Retinal pigment epithelial cell (primary cell): ENCODE data around the gene INSC.

Experiments
- DNase-seq: peaks from one replicate; pipeline ENCODE4 v3.0.0-alpha.2; 2010; ENCODE audit warnings: low read depth
- H3K4me3 ChIP-seq: 2 replicates; pipeline ENCODE4 v1.5.1; 2011; ENCODE audit warnings: mild to moderate bottlenecking, low read length, control low read depth, moderate library complexity
- TF ChIP-seq, protein P1 (sequence below): conservative IDR thresholded peaks from 2 replicates; pipeline ENCODE4 v1.5.1; 2011; ENCODE audit warnings: low read depth, low read length, control low read depth, inconsistent platforms

INSC gene

DNA sequence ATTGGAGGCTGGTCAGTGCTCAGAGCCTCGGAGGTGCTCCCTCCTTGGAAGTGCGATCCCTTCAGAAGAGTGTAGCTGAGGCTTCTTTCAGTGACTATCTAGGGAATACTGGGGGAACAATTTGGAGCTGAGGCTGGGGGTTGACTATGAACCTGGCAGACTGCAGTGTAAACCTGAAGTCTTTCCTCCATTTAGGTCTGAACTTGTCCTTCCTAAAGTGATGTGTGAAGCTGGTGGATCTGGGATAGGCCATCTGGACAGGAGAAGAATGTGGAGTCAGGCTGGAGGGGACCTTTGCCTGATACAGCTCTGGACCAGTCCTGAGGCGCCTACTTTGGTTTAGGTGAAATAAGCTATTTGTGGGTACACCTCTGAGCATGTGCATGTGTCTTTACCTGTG is 3.5 kb upstream of the INSC start:
- TF ChIP-seq, protein P1, sequence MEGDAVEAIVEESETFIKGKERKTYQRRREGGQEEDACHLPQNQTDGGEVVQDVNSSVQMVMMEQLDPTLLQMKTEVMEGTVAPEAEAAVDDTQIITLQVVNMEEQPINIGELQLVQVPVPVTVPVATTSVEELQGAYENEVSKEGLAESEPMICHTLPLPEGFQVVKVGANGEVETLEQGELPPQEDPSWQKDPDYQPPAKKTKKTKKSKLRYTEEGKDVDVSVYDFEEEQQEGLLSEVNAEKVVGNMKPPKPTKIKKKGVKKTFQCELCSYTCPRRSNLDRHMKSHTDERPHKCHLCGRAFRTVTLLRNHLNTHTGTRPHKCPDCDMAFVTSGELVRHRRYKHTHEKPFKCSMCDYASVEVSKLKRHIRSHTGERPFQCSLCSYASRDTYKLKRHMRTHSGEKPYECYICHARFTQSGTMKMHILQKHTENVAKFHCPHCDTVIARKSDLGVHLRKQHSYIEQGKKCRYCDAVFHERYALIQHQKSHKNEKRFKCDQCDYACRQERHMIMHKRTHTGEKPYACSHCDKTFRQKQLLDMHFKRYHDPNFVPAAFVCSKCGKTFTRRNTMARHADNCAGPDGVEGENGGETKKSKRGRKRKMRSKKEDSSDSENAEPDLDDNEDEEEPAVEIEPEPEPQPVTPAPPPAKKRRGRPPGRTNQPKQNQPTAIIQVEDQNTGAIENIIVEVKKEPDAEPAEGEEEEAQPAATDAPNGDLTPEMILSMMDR: no peak
- no peak overlapping the region for H3K4me3 ChIP-seq
- no peak for DNase-seq

DNA sequence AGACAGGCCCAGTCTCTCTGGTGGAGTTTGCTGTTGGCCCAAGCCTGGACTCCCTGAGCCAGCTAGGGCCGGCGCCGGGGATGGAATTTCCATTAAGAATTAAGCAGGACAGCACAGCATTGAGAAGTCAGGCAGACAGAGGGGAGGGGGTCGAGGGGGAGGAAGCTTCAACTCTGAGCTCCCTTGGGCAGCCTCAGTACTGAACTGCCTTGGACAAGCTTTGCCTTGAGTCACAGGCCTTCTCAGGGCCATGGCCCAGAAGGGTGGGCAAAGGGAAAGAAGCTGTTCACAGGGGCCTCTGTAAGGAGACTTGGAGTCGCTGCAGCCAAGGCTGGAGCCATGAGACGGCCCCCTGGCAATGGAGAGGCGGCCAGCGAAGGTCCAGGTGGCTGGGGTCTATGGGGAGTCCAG is 2.6 kb upstream of the INSC start:
- H3K4me3 ChIP-seq: no peak overlapping the region
- TF ChIP-seq, protein P1: no peak
- no peak for DNase-seq

DNA sequence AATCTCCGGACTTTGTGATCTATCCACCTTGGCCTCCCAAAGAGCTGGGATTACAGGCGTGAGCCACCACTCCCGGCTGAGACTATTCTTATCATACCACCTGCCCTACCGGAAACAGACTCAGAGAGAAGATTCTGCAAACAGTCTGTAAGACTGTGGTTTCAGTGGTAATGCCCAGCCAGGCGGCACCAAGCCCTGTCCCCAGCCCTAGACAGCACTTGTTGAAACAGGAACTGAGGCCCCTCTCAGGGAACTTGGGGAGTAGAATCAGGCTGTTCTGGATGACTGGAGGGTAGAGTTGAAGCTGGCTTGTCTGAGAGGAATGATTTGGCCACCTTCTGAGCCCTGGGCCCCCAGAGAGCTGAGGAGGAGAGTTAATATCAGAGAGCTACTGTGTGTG is 1.3 kb upstream of the INSC start:
- DNase-seq: no peak
- TF ChIP-seq, protein P1: no peak
- no peak overlapping the region for H3K4me3 ChIP-seq

DNA sequence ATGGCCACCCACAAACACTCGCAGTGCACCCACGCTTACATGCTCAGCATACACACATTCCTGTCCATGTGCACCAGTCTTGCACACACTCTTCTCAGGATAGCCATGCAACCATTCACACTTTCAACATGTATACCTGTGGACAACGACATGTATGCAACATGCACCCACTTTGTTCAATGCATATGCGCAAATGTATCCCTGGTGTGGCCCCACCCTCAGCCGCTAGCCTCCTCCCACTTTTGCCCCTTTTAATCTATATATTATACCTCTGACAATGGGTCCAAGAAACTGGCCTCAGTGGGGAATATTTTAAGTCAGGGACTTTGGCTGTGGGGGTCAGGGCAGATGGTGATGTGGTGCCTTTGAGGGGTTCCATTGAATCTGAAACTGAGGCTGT is 963 bp downstream of the INSC start:
- DNase-seq: no peak
- TF ChIP-seq, protein P1: no peak
- H3K4me3 ChIP-seq: no peak overlapping the region

DNA sequence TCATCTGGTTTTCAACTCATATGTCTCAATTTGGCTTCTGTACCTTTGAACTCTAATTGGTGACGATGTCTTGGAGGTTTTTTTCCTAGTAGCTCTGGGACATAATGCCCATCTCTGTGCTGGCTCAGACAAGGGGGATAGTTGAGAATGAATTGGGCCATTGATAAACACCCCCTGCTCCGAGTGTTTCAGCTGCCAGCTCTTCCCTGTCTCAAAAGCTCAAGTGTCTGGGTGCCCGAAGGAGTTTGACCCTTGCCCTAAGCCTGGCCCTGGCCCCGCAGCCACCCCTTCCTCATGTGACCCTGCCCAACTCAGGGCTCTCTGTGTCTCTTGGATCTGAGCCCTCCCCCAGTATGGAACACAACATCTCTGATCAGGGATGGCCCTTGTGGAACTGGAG is 3.0 kb downstream of the INSC start:
- H3K4me3 ChIP-seq: no peak overlapping the region
- TF ChIP-seq, protein P1: no peak
- DNase-seq: no peak

DNA sequence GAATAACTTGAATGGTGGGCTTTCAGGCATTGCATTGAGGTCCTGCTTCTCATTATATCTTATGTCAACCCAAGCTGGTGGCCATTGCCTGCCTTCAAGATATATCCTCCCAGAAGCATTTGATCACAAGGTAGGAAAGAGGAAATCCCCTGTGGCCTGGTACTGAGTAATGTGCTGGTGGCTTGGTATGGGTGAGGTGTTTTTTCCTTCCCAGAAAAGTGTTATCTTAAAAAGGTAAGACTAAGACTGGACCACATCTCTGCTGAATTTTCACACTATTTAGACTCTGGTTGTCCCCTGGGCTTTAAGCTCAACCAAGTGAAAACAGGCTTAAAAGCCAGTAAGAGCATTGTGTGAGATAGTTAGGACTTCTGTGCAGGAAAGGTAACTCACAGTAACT is 3.7 kb downstream of the INSC start:
- DNase-seq: no peak
- TF ChIP-seq, protein P1: no peak
- H3K4me3 ChIP-seq: no peak overlapping the region

DNA sequence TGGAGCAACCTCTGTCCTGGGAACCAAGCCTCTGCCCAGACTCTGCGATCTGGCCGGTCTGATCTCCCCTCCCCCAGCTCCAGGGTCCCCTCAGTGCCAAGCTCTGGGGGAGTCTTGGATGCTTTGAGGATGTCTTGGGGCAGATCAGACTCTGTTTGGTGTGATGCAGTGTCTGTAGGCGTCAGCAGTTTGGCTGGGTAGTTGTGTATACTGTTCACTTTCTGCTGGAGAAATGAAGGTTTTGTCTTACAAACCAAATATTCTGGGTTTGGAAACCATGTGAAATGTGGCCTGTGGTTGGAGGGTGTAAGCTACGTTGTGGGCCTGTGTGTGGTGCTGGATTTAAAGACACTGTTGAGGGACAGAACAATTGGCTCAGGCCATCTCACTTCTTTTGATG is 4.6 kb downstream of the INSC start:
- H3K4me3 ChIP-seq: no peak overlapping the region
- no peak for DNase-seq
- TF ChIP-seq, protein P1: no peak
